Kidney (tissue), 14 donors: ENCODE data around the gene HRK. TPM values are rescaled to one million over a fixed set of nuclear protein-coding genes. Genes with fewer than 3 reads are reported as not detected.

Experiments used
- DNase-seq, 5 donors: peaks; one replicate each; pipeline ENCODE4 v3.0.0-alpha.2; 2013 to 2020
- FAIRE-seq: peaks from 2 replicates; lab custom pipeline; 2012; peaks lifted over from hg19 to GRCh38; lab: Jason Lieb, UNC
- H3K27ac ChIP-seq, 2 donors: one replicate each; pipeline ENCODE4 v1.7.0; 2013; ENCODE audit warnings: low read depth in 2 of 2, low read length in 2 of 2, inconsistent platforms in 1 of 2
- H3K27me3 ChIP-seq: one replicate; pipeline ENCODE4 v1.7.1; 2013; ENCODE audit warnings: low read length, inconsistent platforms; ENCODE audit not compliant: control insufficient read depth, insufficient read depth
- H3K36me3 ChIP-seq, 3 donors: one replicate each; pipeline versions ENCODE4 v1.7.0 to v1.7.1; 2013; ENCODE audit warnings: low read length in 3 of 3, control low read depth in 1 of 3, inconsistent platforms in 1 of 3; ENCODE audit not compliant: insufficient read depth in 3 of 3, control insufficient read depth in 2 of 3
- H3K4me1 ChIP-seq, 3 donors: one replicate each; pipeline versions ENCODE4 v1.7.0 to v1.7.1; 2013; ENCODE audit warnings: low read length in 3 of 3, inconsistent platforms in 1 of 3, low read depth in 1 of 3; ENCODE audit not compliant: control insufficient read depth in 2 of 3, insufficient read depth in 2 of 3
- H3K4me3 ChIP-seq, 3 donors: one replicate each; pipeline versions ENCODE4 v1.7.0 to v1.8.1; 2013; ENCODE audit warnings: low read length in 3 of 3, control low read depth in 1 of 3, inconsistent platforms in 1 of 3
- H3K9ac ChIP-seq, 3 donors: one replicate each; pipeline versions ENCODE4 v1.7.0 to v1.7.1; 2013; ENCODE audit warnings: low read length in 3 of 3, control low read depth in 1 of 3, inconsistent platforms in 1 of 3
- H3K9me3 ChIP-seq, 3 donors: one replicate each; pipeline versions ENCODE4 v1.7.0 to v1.7.1; 2013; ENCODE audit warnings: low read length in 3 of 3, control low read depth in 1 of 3, inconsistent platforms in 1 of 3; ENCODE audit not compliant: control insufficient read depth in 2 of 3, insufficient read depth in 1 of 3
- CTCF ChIP-seq: IDR thresholded peaks from 3 replicates; pipeline ENCODE4 v1.5.1; 2012; ENCODE audit warnings: mild to moderate bottlenecking, moderate library complexity, borderline replicate concordance; ENCODE audit not compliant: insufficient read depth; ENCODE audit errors: extremely low read depth
- intact Hi-C: fragments of 100-400 bp; cut with DNase I; formaldehyde crosslinking; loops from one replicate; pipeline ENCODE4 v1.11.1; 2022
- polyA plus RNA-seq: library from polyadenylated mRNA; stranded (reverse); fragments of 350-450 nt; fragmentation: Illumina TruSeq; extraction: RNeasy Lipid Tissue Mini Kit (QIAGEN cat#74804); gene quantifications from one replicate; pipeline ENCODE4 v1.2.3, GENCODE V29; 2014; ENCODE audit warnings: low read depth, low replicate concordance; ENCODE audit not compliant: insufficient read depth
- total RNA-seq: library from RNA; stranded (reverse); fragmentation: NEBNext Ultra II Directional; extraction: Animal tissue kit (Norgen Biotek cat#: 25700); gene quantifications from one replicate; pipeline ENCODE4 v1.2.1, GENCODE V29; 2021
- donor health status: control.
- donor health status: control.
- donor health status: control.
- donor health status: control.
- donor health status: control.
- donor health status: DM: yes; HTN: yes; CAD: no.
- donor health status: Normal renal cell carcinoma (clear cell type).

The HRK gene
- total and polyA plus RNA-seq, 2 donors from 2014 or later: 5.0 TPM; not detected in 1

GRCh38 chr12:116856729-116857128, 24.5 kb downstream of the HRK start:
- DNase-seq (no peak), FAIRE-seq (no peak)
- H3K27me3 ChIP-seq: no peaks in the 10 kb centered on the region

DNA sequence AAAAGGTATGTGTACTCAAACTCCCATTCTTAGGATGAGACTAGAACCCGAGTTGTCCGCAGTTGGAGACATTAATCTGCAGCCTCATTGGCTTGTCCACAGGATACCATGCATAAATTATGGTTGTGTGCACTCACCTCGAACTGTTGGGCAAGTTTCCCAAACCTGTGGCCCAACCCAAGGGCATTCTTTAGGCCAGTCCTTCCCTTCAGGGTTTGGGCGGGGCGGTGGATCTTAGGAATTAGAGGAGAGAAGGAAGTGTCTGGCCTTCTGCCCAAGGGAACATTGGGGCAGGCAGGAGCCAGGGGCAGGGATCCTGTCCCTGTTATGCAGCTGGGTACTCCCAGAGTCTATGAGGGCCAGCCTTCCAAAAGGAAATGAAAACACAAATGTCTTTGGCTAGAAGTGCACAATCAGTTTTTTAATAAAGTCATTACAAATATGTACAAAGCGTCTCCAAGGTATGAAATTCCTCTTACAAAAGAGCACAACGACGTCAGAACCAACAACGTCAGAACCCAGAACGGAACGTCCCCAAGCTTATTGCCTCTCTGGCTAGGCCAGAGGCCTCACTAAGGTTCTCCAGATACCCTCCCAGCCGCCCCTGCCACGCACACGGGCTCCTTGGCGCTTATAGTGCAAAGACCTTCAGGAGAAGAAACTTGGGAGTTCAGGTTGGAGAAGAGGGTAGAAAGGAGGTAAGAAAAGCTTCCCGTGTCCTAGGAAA, 25.3 kb downstream of the HRK start:
- no peak for FAIRE-seq
- TF ChIP-seq CTCF: no peak
- H3K27me3 ChIP-seq: no peaks in the 10 kb centered on the region
- H3K27ac ChIP-seq: no peak overlapping the region
- no peak overlapping the region for H3K4me3 ChIP-seq
- H3K9me3 ChIP-seq: no peaks in the 10 kb centered on the region
- peaks cover 0 to 2% (median 0%) of the 10 kb centered on the region in 3 donors for H3K4me1 ChIP-seq
- no peak overlapping the region for H3K9ac ChIP-seq
- intact Hi-C loops: no loop called here
- DNase-seq: peak in 1 of 5 donors; percentile 82
- H3K36me3 ChIP-seq: no peaks in the 10 kb centered on the region

More at GRCh38 chr12:116856729-116857128, 24.5 kb downstream of the HRK start:
- H3K4me3 ChIP-seq: no peak overlapping the region
- H3K27ac ChIP-seq: no peak overlapping the region
- no peak overlapping the region for H3K9ac ChIP-seq
- no peaks in the 10 kb centered on the region for H3K36me3 ChIP-seq
- no peak for TF ChIP-seq CTCF
- no peaks in the 10 kb centered on the region for H3K9me3 ChIP-seq
- intact Hi-C loops: no loop called here
- H3K4me1 ChIP-seq: peaks cover 0 to 2% (median 0%) of the 10 kb centered on the region in 3 donors

DNA sequence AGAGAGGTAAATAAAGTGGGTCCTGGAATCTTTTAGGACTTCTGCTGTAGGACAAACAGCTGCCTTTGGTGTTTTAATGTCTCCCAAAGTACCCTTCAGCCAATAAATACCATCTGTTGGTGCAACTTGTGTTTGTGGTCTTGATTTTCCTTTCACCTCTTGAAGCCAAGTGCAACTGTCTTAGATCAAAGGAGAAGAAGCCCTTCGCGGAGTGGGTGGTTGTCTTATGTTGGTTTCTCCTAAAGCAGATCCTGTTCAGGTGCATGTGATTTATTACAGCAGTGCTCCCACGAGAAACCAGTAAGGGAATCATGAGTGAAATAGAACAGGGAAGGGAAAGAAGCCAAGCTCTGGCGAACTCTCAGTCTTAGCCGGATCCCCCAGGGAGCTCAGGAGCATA, 27.7 kb downstream of the HRK start:
- Histone ChIP-seq H3K9ac (no peak overlapping the region), H3K36me3 (no peaks in the 10 kb centered on the region), H3K27ac (no peak overlapping the region), H3K4me3 (no peak overlapping the region), H3K4me1 (no peaks in the 10 kb centered on the region), H3K9me3 (no peaks in the 10 kb centered on the region), H3K27me3 (no peaks in the 10 kb centered on the region)
- no peak for TF ChIP-seq CTCF
- intact Hi-C loops: no loop called here
- no peak for DNase-seq
- no peak for FAIRE-seq
